Activated CD8-positive, alpha-beta memory T cell treated with anti-CD3 and anti-CD28 coated beads for 1 hour (primary cell): ENCODE measurements around the gene MOSPD2.

Experiments
- DNase-seq, 2 donors: peaks; one replicate each; pipeline ENCODE4 v3.0.0-alpha.2; 2020; ENCODE audit warnings: low read depth in 1 of 2; ENCODE audit errors: extremely low read depth in 1 of 2

Gene MOSPD2

GRCh38 chrX:14872851-14873675 is at the start of gene MOSPD2, which contains the start of gene FANCB:
TSS of gene MOSPD2 (plus strand) at chrX:14873421. CDS start at chrX:14873529, 108 bp downstream.
TSS of gene FANCB (minus strand) at chrX:14873069. CDS start at chrX:14865510, 7,559 bp downstream.
- peak; percentile 82 to 84 for DNase-seq

GRCh38 chrX:14825851-14826250 is 47.4 kb upstream of the MOSPD2 start:
- no peak for DNase-seq

GRCh38 chrX:14826319-14826718 is 46.9 kb upstream of the MOSPD2 start:
- no peak for DNase-seq

- DNase-seq, result no peak
These were observed 43.6 kb upstream of the MOSPD2 start for GRCh38 chrX:14829643-14830042.

- no peak for DNase-seq
These were observed 41.1 kb upstream of the MOSPD2 start for GRCh38 chrX:14832151-14832550.

- DNase-seq, result no peak
These were observed 40.6 kb upstream of the MOSPD2 start for GRCh38 chrX:14832586-14832985.

GRCh38 chrX:14837155-14837554 is 36.1 kb upstream of the MOSPD2 start:
- DNase-seq, result no peak

GRCh38 chrX:14843666-14844065 is 29.6 kb upstream of the MOSPD2 start:
- DNase-seq, result no peak

- DNase-seq, result no peak
These were observed 21.7 kb upstream of the MOSPD2 start for GRCh38 chrX:14851526-14851925.

- DNase-seq, result no peak
These were observed 8.6 kb upstream of the MOSPD2 start for GRCh38 chrX:14864631-14865030.

- DNase-seq, result no peak
These were observed 8.0 kb upstream of the MOSPD2 start for GRCh38 chrX:14865201-14865600.

GRCh38 chrX:14871767-14872166 is 1.5 kb upstream of the MOSPD2 start:
- DNase-seq, result no peak

- no peak for DNase-seq
These were observed 866 bp upstream of the MOSPD2 start for GRCh38 chrX:14872355-14872754.

GRCh38 chrX:14873676-14874049 is 442 bp downstream of the MOSPD2 start:
- no peak for DNase-seq

GRCh38 chrX:14875624-14876023 is 2.4 kb downstream of the MOSPD2 start:
- DNase-seq, result no peak

- DNase-seq, result no peak
These were observed 10.6 kb downstream of the MOSPD2 start for GRCh38 chrX:14883826-14884225.

- DNase-seq, result no peak
These were observed 11.5 kb downstream of the MOSPD2 start for GRCh38 chrX:14884714-14885113.

GRCh38 chrX:14886252-14886651 is 13.0 kb downstream of the MOSPD2 start:
- no peak for DNase-seq

GRCh38 chrX:14896273-14896672 is 23.1 kb downstream of the MOSPD2 start:
- no peak for DNase-seq

GRCh38 chrX:14897042-14897441 is 23.8 kb downstream of the MOSPD2 start:
- DNase-seq, result no peak

- no peak for DNase-seq
These were observed 26.4 kb downstream of the MOSPD2 start for GRCh38 chrX:14899607-14900006.

- no peak for DNase-seq
These were observed 29.3 kb downstream of the MOSPD2 start for GRCh38 chrX:14902537-14902936.

GRCh38 chrX:14903891-14904290 is 30.7 kb downstream of the MOSPD2 start:
- no peak for DNase-seq
